Neural cell (in vitro differentiated cells): ENCODE measurements around the gene ATP1B2. TPM values are rescaled to one million over a fixed set of nuclear protein-coding genes. Genes with fewer than 3 reads are reported as not detected.

Experiments used
- H2AFZ ChIP-seq: fragments of 200-600, 300-800 bp; sonication (generic), shearing (Covaris generic); 2 replicates; pipeline ENCODE4 v1.6.0; 2014; ENCODE audit warnings: low read depth, mild to moderate bottlenecking, antibody characterized with exemption, low read length, moderate library complexity
- H3F3A ChIP-seq: fragments of 200-600 bp; shearing (Covaris generic); 2 replicates; pipeline ENCODE4 v1.6.1; 2016; ENCODE audit warnings: mild to moderate bottlenecking, moderate library complexity, mixed read lengths, antibody characterized with exemption, low read length; ENCODE audit not compliant: insufficient read depth, poor library complexity, severe bottlenecking
- H3K27ac ChIP-seq: fragments of 200-600, 300-800 bp; sonication (generic), shearing (Covaris generic); 2 replicates; pipeline ENCODE4 v1.5.1; 2014; ENCODE audit warnings: mild to moderate bottlenecking, low read length, moderate library complexity
- H3K27me3 ChIP-seq: fragments of 300-800, 200-600 bp; sonication (generic), shearing (Covaris generic); 2 replicates; pipeline ENCODE4 v1.6.0; 2014; ENCODE audit warnings: mild to moderate bottlenecking, low read depth, low read length, moderate library complexity; ENCODE audit not compliant: insufficient read depth
- H3K36me3 ChIP-seq: fragments of 300-800, 200-600 bp; sonication (generic), shearing (Covaris generic); 2 replicates; pipeline ENCODE4 v1.5.1; 2014; ENCODE audit warnings: mild to moderate bottlenecking, antibody characterized with exemption, low read length, moderate library complexity; ENCODE audit not compliant: insufficient read depth
- H3K4me2 ChIP-seq: fragments of 300-800, 200-600 bp; sonication (generic), shearing (Covaris generic); 2 replicates; pipeline ENCODE4 v1.6.0; 2014; ENCODE audit warnings: mild to moderate bottlenecking, low read length
- H3K4me3 ChIP-seq: fragments of 300-800, 200-600 bp; sonication (generic), shearing (Covaris generic); 2 replicates; pipeline ENCODE4 v1.5.1; 2014; ENCODE audit warnings: mild to moderate bottlenecking, low read length, moderate library complexity
- H3K79me2 ChIP-seq: fragments of 200-600 bp; shearing (Covaris generic); replicated peaks from 2 replicates; pipeline ENCODE4 v1.6.0; 2014; ENCODE audit warnings: mild to moderate bottlenecking, low read length, moderate library complexity; ENCODE audit not compliant: insufficient read depth
- H3K9ac ChIP-seq: fragments of 300-800, 200-600 bp; sonication (generic), shearing (Covaris generic); 2 replicates; pipeline ENCODE4 v1.6.1; 2016; ENCODE audit warnings: mild to moderate bottlenecking, low read length, mixed read lengths
- H3K9me2 ChIP-seq: fragments of 200-600 bp; shearing (Covaris generic); 2 replicates; pipeline ENCODE4 v1.6.1; 2016; ENCODE audit warnings: mild to moderate bottlenecking, low read length, mixed read lengths; ENCODE audit not compliant: insufficient read depth
- H3K9me3 ChIP-seq: fragments of 200-600, 300-800 bp; sonication (generic), shearing (Covaris generic); 2 replicates; pipeline ENCODE4 v1.6.1; 2016; ENCODE audit warnings: mild to moderate bottlenecking, mixed run types, low read length, moderate library complexity, mixed read lengths
- H4K20me1 ChIP-seq: fragments of 200-600 bp; shearing (Covaris generic); 2 replicates; pipeline ENCODE4 v1.6.1; 2016; ENCODE audit warnings: mild to moderate bottlenecking, mixed run types; ENCODE audit not compliant: insufficient read depth
- EP300 ChIP-seq: fragments of 450-650 bp; conservative IDR thresholded peaks from 2 replicates; pipeline ENCODE4 v1.6.1; 2014; ENCODE audit warnings: antibody characterized with exemption, mild to moderate bottlenecking, moderate library complexity; ENCODE audit not compliant: poor library complexity, severe bottlenecking
- EZH2 ChIP-seq: fragments of 200-600, 300-800 bp; shearing (Covaris generic), sonication (generic); IDR thresholded peaks from 2 replicates; pipeline ENCODE4 v1.6.1; 2014; ENCODE audit warnings: antibody characterized with exemption, low read length, borderline replicate concordance, mild to moderate bottlenecking; ENCODE audit not compliant: insufficient read depth, poor library complexity, severe bottlenecking
- MXI1 ChIP-seq: fragments of 450-650 bp; conservative IDR thresholded peaks from 2 replicates; pipeline ENCODE4 v1.6.1; 2014; ENCODE audit warnings: antibody characterized with exemption, mild to moderate bottlenecking; ENCODE audit not compliant: poor library complexity, severe bottlenecking
- POLR2AphosphoS5 ChIP-seq: IDR thresholded peaks from 2 replicates; pipeline ENCODE4 v1.6.1; 2012
- RAD21 ChIP-seq: fragments of 450-650 bp; conservative IDR thresholded peaks from 2 replicates; pipeline ENCODE4 v1.6.1; 2014; ENCODE audit warnings: antibody characterized with exemption, mild to moderate bottlenecking, moderate library complexity
- SMC3 ChIP-seq: fragments of 450-650 bp; conservative IDR thresholded peaks from 2 replicates; pipeline ENCODE4 v1.6.1; 2014; ENCODE audit warnings: antibody characterized with exemption, mild to moderate bottlenecking, moderate library complexity; ENCODE audit not compliant: poor library complexity
- TAF1 ChIP-seq: IDR thresholded peaks from 2 replicates; pipeline ENCODE4 v1.6.1; 2012; ENCODE audit warnings: low read depth
- polyA plus RNA-seq: library from polyadenylated mRNA; depleted of rRNA; stranded (reverse); fragments of >200 nt; gene quantifications from 2 replicates; pipeline ENCODE4 v1.2.3, GENCODE V29; 2014
- TF ChIP-seq, protein P1 (sequence below): IDR thresholded peaks from 2 replicates; pipeline ENCODE4 v1.6.1; 2012; ENCODE audit warnings: borderline replicate concordance
- TF ChIP-seq, protein P2 (sequence below): fragments of 450-650 bp; IDR thresholded peaks from 2 replicates; pipeline ENCODE4 v1.5.1; 2014; ENCODE audit warnings: antibody characterized with exemption, mild to moderate bottlenecking, moderate library complexity; ENCODE audit not compliant: poor library complexity, severe bottlenecking

Gene ATP1B2
- polyA plus RNA-seq, 1 donor from 2014 or later: 4.2 TPM

DNA sequence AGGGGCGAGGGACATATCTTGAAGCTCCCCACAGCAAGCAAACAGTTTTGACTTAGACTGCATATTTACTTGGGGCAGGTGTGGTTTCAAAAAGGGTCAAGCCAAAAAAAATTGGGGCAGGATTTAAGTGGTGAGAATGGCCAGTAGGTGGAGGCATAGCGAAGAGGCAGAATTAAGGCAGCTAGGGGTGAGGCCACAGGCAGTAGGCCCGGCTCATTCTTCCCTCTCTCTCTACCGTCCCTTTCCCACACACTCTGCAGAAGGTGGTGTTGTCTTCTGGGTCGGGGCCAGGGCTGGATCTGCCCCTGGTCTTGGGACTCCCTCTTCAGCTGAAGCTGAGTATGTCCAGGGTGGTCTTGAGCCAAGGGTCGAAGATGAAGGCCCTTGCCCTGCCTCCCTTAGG, 18.2 kb upstream of the ATP1B2 start:
- no peak overlapping the region for H3K27ac ChIP-seq
- no peak overlapping the region for H3K9ac ChIP-seq
- H3K9me3 ChIP-seq: no peaks in the 10 kb centered on the region
- H4K20me1 ChIP-seq: no peaks in the 10 kb centered on the region
- H3K27me3 ChIP-seq: no peaks in the 10 kb centered on the region
- no peaks in the 10 kb centered on the region for H3F3A ChIP-seq
- no peaks in the 10 kb centered on the region for H3K36me3 ChIP-seq
- H3K9me2 ChIP-seq: no peaks in the 10 kb centered on the region
- H3K4me3 ChIP-seq: no peak overlapping the region
- no peak overlapping the region for H2AFZ ChIP-seq
- TF ChIP-seq SMC3 (no peak), MXI1 (no peak), EZH2 (no peak), POLR2AphosphoS5 (no peak)
- TF ChIP-seq, protein P1, sequence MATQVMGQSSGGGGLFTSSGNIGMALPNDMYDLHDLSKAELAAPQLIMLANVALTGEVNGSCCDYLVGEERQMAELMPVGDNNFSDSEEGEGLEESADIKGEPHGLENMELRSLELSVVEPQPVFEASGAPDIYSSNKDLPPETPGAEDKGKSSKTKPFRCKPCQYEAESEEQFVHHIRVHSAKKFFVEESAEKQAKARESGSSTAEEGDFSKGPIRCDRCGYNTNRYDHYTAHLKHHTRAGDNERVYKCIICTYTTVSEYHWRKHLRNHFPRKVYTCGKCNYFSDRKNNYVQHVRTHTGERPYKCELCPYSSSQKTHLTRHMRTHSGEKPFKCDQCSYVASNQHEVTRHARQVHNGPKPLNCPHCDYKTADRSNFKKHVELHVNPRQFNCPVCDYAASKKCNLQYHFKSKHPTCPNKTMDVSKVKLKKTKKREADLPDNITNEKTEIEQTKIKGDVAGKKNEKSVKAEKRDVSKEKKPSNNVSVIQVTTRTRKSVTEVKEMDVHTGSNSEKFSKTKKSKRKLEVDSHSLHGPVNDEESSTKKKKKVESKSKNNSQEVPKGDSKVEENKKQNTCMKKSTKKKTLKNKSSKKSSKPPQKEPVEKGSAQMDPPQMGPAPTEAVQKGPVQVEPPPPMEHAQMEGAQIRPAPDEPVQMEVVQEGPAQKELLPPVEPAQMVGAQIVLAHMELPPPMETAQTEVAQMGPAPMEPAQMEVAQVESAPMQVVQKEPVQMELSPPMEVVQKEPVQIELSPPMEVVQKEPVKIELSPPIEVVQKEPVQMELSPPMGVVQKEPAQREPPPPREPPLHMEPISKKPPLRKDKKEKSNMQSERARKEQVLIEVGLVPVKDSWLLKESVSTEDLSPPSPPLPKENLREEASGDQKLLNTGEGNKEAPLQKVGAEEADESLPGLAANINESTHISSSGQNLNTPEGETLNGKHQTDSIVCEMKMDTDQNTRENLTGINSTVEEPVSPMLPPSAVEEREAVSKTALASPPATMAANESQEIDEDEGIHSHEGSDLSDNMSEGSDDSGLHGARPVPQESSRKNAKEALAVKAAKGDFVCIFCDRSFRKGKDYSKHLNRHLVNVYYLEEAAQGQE: no peak
- TF ChIP-seq, protein P2, sequence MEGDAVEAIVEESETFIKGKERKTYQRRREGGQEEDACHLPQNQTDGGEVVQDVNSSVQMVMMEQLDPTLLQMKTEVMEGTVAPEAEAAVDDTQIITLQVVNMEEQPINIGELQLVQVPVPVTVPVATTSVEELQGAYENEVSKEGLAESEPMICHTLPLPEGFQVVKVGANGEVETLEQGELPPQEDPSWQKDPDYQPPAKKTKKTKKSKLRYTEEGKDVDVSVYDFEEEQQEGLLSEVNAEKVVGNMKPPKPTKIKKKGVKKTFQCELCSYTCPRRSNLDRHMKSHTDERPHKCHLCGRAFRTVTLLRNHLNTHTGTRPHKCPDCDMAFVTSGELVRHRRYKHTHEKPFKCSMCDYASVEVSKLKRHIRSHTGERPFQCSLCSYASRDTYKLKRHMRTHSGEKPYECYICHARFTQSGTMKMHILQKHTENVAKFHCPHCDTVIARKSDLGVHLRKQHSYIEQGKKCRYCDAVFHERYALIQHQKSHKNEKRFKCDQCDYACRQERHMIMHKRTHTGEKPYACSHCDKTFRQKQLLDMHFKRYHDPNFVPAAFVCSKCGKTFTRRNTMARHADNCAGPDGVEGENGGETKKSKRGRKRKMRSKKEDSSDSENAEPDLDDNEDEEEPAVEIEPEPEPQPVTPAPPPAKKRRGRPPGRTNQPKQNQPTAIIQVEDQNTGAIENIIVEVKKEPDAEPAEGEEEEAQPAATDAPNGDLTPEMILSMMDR: no peak
- no peak overlapping the region for H3K4me2 ChIP-seq
- no peaks in the 10 kb centered on the region for H3K79me2 ChIP-seq

DNA sequence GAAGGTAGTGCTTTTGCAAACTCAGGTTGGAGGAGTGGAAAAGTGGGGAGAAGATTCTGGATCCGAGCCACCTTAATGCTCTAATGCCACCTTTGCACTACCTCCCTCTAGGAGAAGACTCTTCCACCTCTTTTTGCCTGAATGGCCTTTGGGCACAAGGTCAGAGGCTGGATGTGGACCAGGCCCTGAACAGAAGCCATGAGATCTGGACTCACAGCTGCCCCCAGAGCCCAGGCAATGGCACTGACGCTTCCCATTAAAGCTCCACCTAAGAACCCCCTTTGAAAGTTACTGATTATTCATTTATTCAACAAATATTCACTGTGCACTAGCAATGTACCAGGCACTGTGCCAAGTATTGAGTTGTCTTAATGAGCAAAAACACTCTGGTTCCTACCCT, 17.6 kb upstream of the ATP1B2 start:
- no peak for TF ChIP-seq MXI1
- H3K4me3 ChIP-seq: no peak overlapping the region
- no peaks in the 10 kb centered on the region for H3K9me3 ChIP-seq
- no peak overlapping the region for H3K4me2 ChIP-seq
- H4K20me1 ChIP-seq: no peaks in the 10 kb centered on the region
- no peaks in the 10 kb centered on the region for H3F3A ChIP-seq
- H3K9me2 ChIP-seq: no peaks in the 10 kb centered on the region
- H3K36me3 ChIP-seq: no peaks in the 10 kb centered on the region
- H3K9ac ChIP-seq: no peak overlapping the region
- no peaks in the 10 kb centered on the region for H3K27me3 ChIP-seq
- H2AFZ ChIP-seq: no peak overlapping the region
- H3K79me2 ChIP-seq: no peaks in the 10 kb centered on the region
- H3K27ac ChIP-seq: no peak overlapping the region

DNA sequence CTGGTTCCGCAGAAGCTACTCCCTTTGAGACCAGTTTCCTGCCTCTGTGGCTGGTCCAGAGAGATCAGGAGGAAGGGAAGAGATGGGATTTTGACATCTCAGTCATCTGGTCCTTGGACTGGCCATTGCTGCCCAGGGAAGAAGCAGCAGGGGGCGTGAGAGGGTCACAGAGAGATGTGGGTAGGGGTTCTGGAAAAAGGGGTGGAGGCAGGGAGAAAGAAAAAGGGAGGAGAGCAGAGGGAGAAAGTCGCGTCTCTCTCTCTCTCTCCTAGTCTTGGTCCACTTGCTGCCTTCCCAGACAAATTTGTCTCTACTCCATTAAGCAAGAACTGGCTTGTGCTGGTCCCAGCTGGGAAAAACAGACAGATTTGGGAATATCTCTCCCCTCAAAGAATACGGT, 16.3 kb upstream of the ATP1B2 start:
- no peak overlapping the region for H3K4me2 ChIP-seq
- no peaks in the 10 kb centered on the region for H4K20me1 ChIP-seq
- H3K4me3 ChIP-seq: no peak overlapping the region
- TF ChIP-seq TAF1: no peak
- TF ChIP-seq EZH2: no peak
- no peak for TF ChIP-seq MXI1
- no peak for TF ChIP-seq POLR2AphosphoS5
- no peak for TF ChIP-seq RAD21
- TF ChIP-seq, protein P1: no peak
- no peak for TF ChIP-seq SMC3
- TF ChIP-seq, protein P2: no peak
- TF ChIP-seq EP300: no peak
- H3F3A ChIP-seq: no peaks in the 10 kb centered on the region
- no peaks in the 10 kb centered on the region for H3K79me2 ChIP-seq
- H3K27me3 ChIP-seq: no peaks in the 10 kb centered on the region
- H3K9me2 ChIP-seq: no peaks in the 10 kb centered on the region
- H3K9me3 ChIP-seq: no peaks in the 10 kb centered on the region
- no peak overlapping the region for H3K27ac ChIP-seq
- no peak overlapping the region for H3K9ac ChIP-seq
- H2AFZ ChIP-seq: no peak overlapping the region
- no peaks in the 10 kb centered on the region for H3K36me3 ChIP-seq
